ENCODE results near the gene HNMT. TPM values are rescaled to one million over a fixed set of nuclear protein-coding genes. Genes with fewer than 3 reads are reported as not detected.

Gene HNMT
- total and polyA plus RNA-seq, 2 of the 8 experiments (the other 6 are each of a cell fraction or from before 2014, with no cell fraction given) = 1.6 to 3.6 TPM

- Histone ChIP-seq H2BK5ac (ENCODE audit: low read depth, low read length) (no peak overlapping the region), H3K4ac (replicated peaks; ENCODE audit: insufficient read length, low read depth, low read length) (no peak overlapping the region), H3K27ac (ENCODE audit: low read depth, low read length) (no peak overlapping the region), H3K18ac (ENCODE audit: extremely low read depth, low read length) (no peak overlapping the region), H4K5ac (ENCODE audit: insufficient read length, low read depth, low read length) (no peak overlapping the region), H3K4me2 (ENCODE audit: insufficient read depth in 1 of 2, low read depth in 2 of 2, low read length in 2 of 2) (no peak overlapping the region; a peak in 1 of 4 replicates), H3K56ac (replicated peaks; ENCODE audit: insufficient read length, low read depth, low read length) (no peak overlapping the region), H2BK12ac (ENCODE audit: low read depth, low read length) (no peak overlapping the region), H4K91ac (replicated peaks; ENCODE audit: insufficient read length, low read length) (no peak overlapping the region), H3K23ac (ENCODE audit: insufficient read length) (no peak overlapping the region), H3K4me3 (ENCODE audit: extremely low read depth in 1 of 4, insufficient read depth in 2 of 4, low read depth in 3 of 4, low read length in 4 of 4) (no peak overlapping the region), H3K79me1 (ENCODE audit: low read depth, low read length) (no peaks in the 10 kb centered on the region), H2BK15ac (ENCODE audit: low read length) (no peak overlapping the region), H3K23me2 (ENCODE audit: low read depth, low read length) (no peaks in the 10 kb centered on the region), H2AFZ (ENCODE audit: low read length) (0 out of 2 replicates have a peak overlapping the region, but pooled peaks have one; percentile 38), H4K20me1 (replicated peaks in 1 of 2; ENCODE audit: control insufficient read depth in 1 of 2, insufficient read depth in 2 of 2, low read length in 2 of 2) (no peaks in the 10 kb centered on the region), H3K9ac (replicated peaks in 1 of 4; ENCODE audit: extremely low read depth in 1 of 4, low read depth in 3 of 4, low read length in 3 of 4) (no peak overlapping the region), H3K9me3 (ENCODE audit: insufficient read depth in 2 of 2, low read depth in 1 of 2, low read length in 1 of 2) (no peaks in the 10 kb centered on the region), H2BK20ac (ENCODE audit: low read length) (no peak overlapping the region), H2BK120ac (replicated peaks; ENCODE audit: low read depth, low read length) (no peak overlapping the region), H3K27me3 (replicated peaks in 1 of 4; ENCODE audit: control insufficient read depth in 3 of 4, extremely low read depth in 1 of 4, insufficient read depth in 3 of 4, low read length in 3 of 4) (no peaks in the 10 kb centered on the region), H3K14ac (ENCODE audit: insufficient read length) (no peak overlapping the region), H3K36me3 (ENCODE audit: control insufficient read depth in 2 of 4, insufficient read depth in 4 of 4, low read length in 3 of 4) (no peaks in the 10 kb centered on the region), H3K4me1 (replicated peaks in 1 of 4; ENCODE audit: control insufficient read depth in 3 of 4, insufficient read depth in 4 of 4, low read length in 3 of 4) (peaks cover 0 to 2% (median 0%) of the 10 kb centered on the region in 4 experiments; a peak in 1 of 7 replicates), H3K79me2 (ENCODE audit: control insufficient read depth in 1 of 2, insufficient read depth in 2 of 2, low read length in 2 of 2) (no peaks in the 10 kb centered on the region), H2AK5ac (ENCODE audit: low read depth, low read length) (no peak overlapping the region), H4K8ac (ENCODE audit: extremely low read depth, insufficient read depth, low read length) (no peak overlapping the region)
- POLR2A ChIA-PET (ENCODE audit: partially characterized antibody) = no interaction called here
- no peak for DNase-seq (ENCODE audit: low read depth in 1 of 2, low spot score in 2 of 2)
- CTCF ChIA-PET (ENCODE audit: partially characterized antibody) = no interaction called here
- 75% methylated on average over 2 of the region's 2 CpGs; no CpG with 5 or more reads in 1 of the 2 experiments for WGBS, 2 experiments (ENCODE audit: extremely low coverage in 1 of 2, insufficient coverage in 1 of 2, insufficient read length in 1 of 2, insufficient replicate concordance in 2 of 2, low coverage in 1 of 2, low lambda C conversion rate in 2 of 2, missing lambda C conversion rate in 1 of 2)
- FAIRE-seq = no peak
- TF ChIP-seq JUND (IDR thresholded peaks at IDR 0.05; ENCODE audit: low read length) = no peak
- no peak for TF ChIP-seq KDM5A (IDR thresholded peaks at IDR 0.05; ENCODE audit: low read length)
- TF ChIP-seq POU5F1 (IDR thresholded peaks at IDR 0.05; ENCODE audit: low read depth, low read length) = no peak
- TF ChIP-seq KDM4A (IDR thresholded peaks at IDR 0.05; ENCODE audit: low read depth, low read length, severe bottlenecking) = no peak
- TF ChIP-seq ATF2 (IDR thresholded peaks at IDR 0.05; ENCODE audit: low read length) = no peak
- no peak for TF ChIP-seq HDAC6 (IDR thresholded peaks at IDR 0.05; ENCODE audit: low read depth, low read length)
- no peak for TF ChIP-seq MAFK (IDR thresholded peaks at IDR 0.05; ENCODE audit: low read depth, low read length)
- TF ChIP-seq E2F6 (IDR thresholded peaks at IDR 0.05) = no peak
These were observed 8.7 kb upstream of the HNMT start for GRCh38 chr2:137955536-137955935.
